ENCODE data around the gene SLAIN2. TPM values are rescaled to one million over a fixed set of nuclear protein-coding genes. Genes with fewer than 3 reads are reported as not detected.
"Not testable (repeated sequence)": the region's sequence is repeated elsewhere in the genome, so short reads cannot be mapped to it uniquely, and the experiment has no call there.

SLAIN2 gene
- total RNA-seq (100 to 1,000 TPM in 2 of 9 donors, 10 to 100 TPM in 7; 23.1 to 181 (median 51.2) TPM), polyA plus RNA-seq (100 to 1,000 TPM in 1 of 3 donors, 10 to 100 TPM in 1, 1 to 10 TPM in 1; 7.5 to 109 (median 13.7) TPM)
- long read RNA-seq, donor 1, full-length matches to known transcripts, result 4 of 4 reads
- long read RNA-seq, donor 1, partial matches to known transcripts, result 0 of 4 reads
- long read RNA-seq, donor 1, other reads (novel, unspliced or antisense), result 0 of 4 reads
- long read RNA-seq, donor 2, full-length matches to known transcripts, result 3 of 10 reads
- long read RNA-seq, donor 2, partial matches to known transcripts, result 7 of 10 reads
- long read RNA-seq, donor 2, other reads (novel, unspliced or antisense), result 0 of 10 reads
- long read RNA-seq, donor 3, partial matches to known transcripts, result 5 of 5 reads
- long read RNA-seq, donor 3, other reads (novel, unspliced or antisense), result 0 of 5 reads
- long read RNA-seq, donor 4, full-length matches to known transcripts, result 4 of 16 reads
- long read RNA-seq, donor 4, partial matches to known transcripts, result 8 of 16 reads
- long read RNA-seq, donor 4, other reads (novel, unspliced or antisense), result 4 of 16 reads
- long read RNA-seq, donor 5, full-length matches to known transcripts, result 20 of 37 reads
- long read RNA-seq, donor 5, partial matches to known transcripts, result 1 of 37 reads
- long read RNA-seq, donor 5, other reads (novel, unspliced or antisense), result 16 of 37 reads
- long read RNA-seq, donor 6, partial matches to known transcripts, result 2 of 4 reads
- long read RNA-seq, donor 6, other reads (novel, unspliced or antisense), result 2 of 4 reads
- long read RNA-seq, donor 7, full-length matches to known transcripts, result 2 of 2 reads
- long read RNA-seq, donor 7, partial matches to known transcripts, result 0 of 2 reads
- long read RNA-seq, donor 7, other reads (novel, unspliced or antisense), result 0 of 2 reads
- long read RNA-seq, donor 8, partial matches to known transcripts, result 13 of 13 reads
- long read RNA-seq, donor 8, other reads (novel, unspliced or antisense), result 0 of 13 reads
- long read RNA-seq, donor 9, result 0 reads
- long read RNA-seq, donor 10, full-length matches to known transcripts, result 3 of 8 reads
- long read RNA-seq, donor 10, partial matches to known transcripts, result 5 of 8 reads
- long read RNA-seq, donor 10, other reads (novel, unspliced or antisense), result 0 of 8 reads

DNA sequence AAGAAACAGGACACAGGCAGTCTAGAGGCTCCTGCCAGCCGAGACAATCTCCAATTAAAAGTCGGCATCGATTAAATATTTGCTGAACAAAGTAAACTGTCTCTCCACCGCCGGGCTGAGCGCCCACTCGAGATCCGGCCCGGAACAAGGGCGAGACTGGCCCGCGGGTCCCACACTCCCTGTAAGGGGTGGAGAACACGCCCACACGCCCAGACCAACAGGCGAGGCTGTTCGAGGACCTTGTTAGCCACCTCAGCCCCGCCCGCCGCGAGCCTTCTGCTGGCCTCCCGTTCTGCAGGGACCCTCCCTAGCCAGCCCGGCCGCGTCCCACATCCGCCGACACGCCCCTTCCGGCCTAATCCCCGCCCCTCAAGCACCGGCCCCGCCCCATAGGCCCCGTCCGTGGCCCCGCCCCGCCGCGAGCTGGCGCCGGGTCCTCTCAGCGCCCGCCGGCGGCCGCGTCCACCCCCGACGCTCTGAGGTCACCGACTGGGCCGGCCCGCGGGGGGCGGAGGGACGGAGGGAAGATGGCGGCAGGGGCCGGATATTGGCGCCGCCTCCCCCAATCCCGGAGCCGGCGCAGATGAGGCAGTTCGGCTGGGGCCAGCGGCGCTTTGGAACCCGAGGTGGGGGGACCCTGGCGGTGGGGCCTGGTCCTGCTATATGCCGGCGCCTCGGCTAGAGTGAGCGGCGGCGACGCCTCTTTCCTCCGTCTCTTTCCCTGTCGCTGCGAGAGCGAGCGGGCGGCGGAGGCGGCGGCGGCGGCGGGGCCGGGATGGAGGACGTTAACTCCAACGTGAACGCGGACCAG lies at the start of gene SLAIN2:
Gene SLAIN2 (plus strand): TSS at position 565 of the 811 bp plus-strand sequence. CDS start 211 bp downstream, at position 776.
- WGBS, 4 donors, result 0 to 1% (median 0%) methylated on average over 5 to 89 of the region's 89 CpGs
- DNase-seq, result peak; percentile 99 to 100 (median 99)
- TF ChIP-seq, protein P1, sequence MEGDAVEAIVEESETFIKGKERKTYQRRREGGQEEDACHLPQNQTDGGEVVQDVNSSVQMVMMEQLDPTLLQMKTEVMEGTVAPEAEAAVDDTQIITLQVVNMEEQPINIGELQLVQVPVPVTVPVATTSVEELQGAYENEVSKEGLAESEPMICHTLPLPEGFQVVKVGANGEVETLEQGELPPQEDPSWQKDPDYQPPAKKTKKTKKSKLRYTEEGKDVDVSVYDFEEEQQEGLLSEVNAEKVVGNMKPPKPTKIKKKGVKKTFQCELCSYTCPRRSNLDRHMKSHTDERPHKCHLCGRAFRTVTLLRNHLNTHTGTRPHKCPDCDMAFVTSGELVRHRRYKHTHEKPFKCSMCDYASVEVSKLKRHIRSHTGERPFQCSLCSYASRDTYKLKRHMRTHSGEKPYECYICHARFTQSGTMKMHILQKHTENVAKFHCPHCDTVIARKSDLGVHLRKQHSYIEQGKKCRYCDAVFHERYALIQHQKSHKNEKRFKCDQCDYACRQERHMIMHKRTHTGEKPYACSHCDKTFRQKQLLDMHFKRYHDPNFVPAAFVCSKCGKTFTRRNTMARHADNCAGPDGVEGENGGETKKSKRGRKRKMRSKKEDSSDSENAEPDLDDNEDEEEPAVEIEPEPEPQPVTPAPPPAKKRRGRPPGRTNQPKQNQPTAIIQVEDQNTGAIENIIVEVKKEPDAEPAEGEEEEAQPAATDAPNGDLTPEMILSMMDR (IDR thresholded peaks at IDR 0.05), result peak in 5 of 6 experiments; percentile 23 to 61 (median 51)
- TF ChIP-seq POLR2A (IDR thresholded peaks at IDR 0.05), result peak; percentile 83 to 94
- no peaks in the 10 kb centered on the region for H3K36me3 ChIP-seq (replicated peaks in 1 of 2)
- no peaks in the 10 kb centered on the region for H3K9me3 ChIP-seq (replicated peaks in 1 of 3)
- H3K4me1 ChIP-seq (replicated peaks in 1 of 2), result peaks cover 9 to 32% of the 10 kb centered on the region in 2 donors
- H3K4me3 ChIP-seq, result peak within 1 kb of the TSS; percentile 66 to 86 (median 80)
- intact Hi-C loops (cut with DNase I), result no loop called here
- H3K27ac ChIP-seq, result peak within 1 kb of the TSS; percentile 81 to 100 (median 96)
- H3K27me3 ChIP-seq, result no peaks in the 10 kb centered on the region

DNA sequence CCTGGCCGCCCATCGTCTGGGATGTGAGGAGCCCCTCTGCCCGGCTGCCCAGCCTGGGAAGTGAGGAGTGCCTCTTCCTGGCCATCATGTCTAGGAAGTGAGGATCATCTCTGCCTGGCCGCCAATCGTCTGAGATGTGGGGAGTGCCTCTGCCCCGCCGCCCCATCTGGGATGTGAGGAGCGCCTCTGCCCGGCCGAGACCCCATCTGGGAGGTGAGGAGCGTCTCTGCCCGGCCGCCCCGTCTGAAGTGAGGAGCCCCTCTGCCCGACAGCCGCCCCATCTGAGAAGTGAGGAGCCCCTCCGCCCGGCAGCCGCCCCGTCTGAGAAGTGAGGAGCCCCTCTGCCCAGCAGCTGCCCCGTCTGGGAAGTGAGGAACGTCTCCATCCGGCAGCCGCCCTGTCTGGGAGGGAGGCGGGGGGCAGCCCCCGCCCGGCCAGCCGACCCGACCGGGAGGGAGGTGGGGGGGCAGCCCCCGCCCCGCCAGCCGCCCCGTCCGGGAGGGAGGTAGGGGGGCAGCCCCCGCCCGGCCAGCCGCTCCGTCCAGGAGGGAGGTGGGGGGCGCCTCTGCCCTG lies 49.0 kb upstream of the SLAIN2 start:
- H3K9me3 ChIP-seq (replicated peaks in 1 of 3); H3K36me3 ChIP-seq (replicated peaks in 1 of 2); H3K27ac ChIP-seq; H3K4me1 ChIP-seq (replicated peaks in 1 of 2); intact Hi-C loops (cut with DNase I); DNase-seq; H3K4me3 ChIP-seq; H3K27me3 ChIP-seq: not testable (repeated sequence)
- 93 to 99% (median 96%) methylated on average over 13 to 40 of the region's 40 CpGs for WGBS, 4 donors

DNA sequence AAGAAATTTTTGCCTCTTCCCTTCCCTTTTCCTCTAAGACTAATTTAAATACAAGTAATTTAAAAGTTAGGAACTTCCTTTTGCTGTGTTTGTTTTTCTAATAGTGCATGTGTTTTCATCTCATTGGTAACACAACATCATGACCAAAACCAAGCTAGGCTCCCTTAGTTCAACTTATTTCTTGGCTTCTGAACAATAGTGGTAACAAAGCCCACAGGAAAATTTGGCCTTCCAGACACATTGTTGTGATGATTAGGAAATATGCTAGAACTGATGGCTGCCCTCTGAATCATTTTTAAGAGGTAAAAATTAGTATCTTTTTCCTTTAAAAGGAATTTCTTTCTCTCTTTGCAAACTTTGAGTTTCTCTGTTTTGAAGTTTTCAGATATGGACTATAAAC lies 46.2 kb upstream of the SLAIN2 start:
- intact Hi-C loops (cut with DNase I), result no loop called here
- Histone ChIP-seq H3K4me1 (replicated peaks in 1 of 2) (no peaks in the 10 kb centered on the region), H3K27ac (no peak overlapping the region), H3K27me3 (no peaks in the 10 kb centered on the region), H3K36me3 (replicated peaks in 1 of 2) (no peaks in the 10 kb centered on the region), H3K4me3 (no peak overlapping the region), H3K9me3 (replicated peaks in 1 of 3) (no peaks in the 10 kb centered on the region)
- TF ChIP-seq, protein P1 (IDR thresholded peaks at IDR 0.05), result no peak
- no peak for TF ChIP-seq POLR2A (IDR thresholded peaks at IDR 0.05)
- DNase-seq, result no peak

DNA sequence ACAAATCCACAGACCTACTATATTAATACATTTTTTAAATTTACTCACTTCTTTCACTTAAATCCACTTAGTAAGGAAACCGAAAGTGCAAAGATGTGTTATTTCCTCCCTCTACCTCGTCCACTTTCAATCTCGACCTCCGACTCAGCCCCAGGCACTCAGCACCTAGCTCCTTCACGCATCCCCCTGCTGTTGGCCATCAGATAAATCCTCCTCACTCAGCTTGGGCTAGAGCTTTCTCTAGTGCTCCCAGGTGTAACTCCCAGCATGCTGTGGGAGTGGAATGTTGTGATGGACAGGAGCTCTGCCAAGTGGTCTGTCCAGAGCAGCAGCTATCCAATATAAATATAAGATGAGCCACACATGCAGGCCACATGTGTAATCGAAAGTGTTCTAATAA lies 45.0 kb upstream of the SLAIN2 start:
- no peak for DNase-seq
- 67 to 81% (median 75%) methylated on average over 6 of the region's 6 CpGs for WGBS, 4 donors
- H3K27ac ChIP-seq, result no peak overlapping the region
- no peak overlapping the region for H3K4me3 ChIP-seq
- H3K27me3 ChIP-seq, result no peaks in the 10 kb centered on the region
- H3K36me3 ChIP-seq (replicated peaks in 1 of 2), result no peaks in the 10 kb centered on the region
- H3K9me3 ChIP-seq (replicated peaks in 1 of 3), result no peaks in the 10 kb centered on the region
- intact Hi-C loops (cut with DNase I), result no loop called here
- TF ChIP-seq, protein P1 (IDR thresholded peaks at IDR 0.05), result no peak
- no peak for TF ChIP-seq POLR2A (IDR thresholded peaks at IDR 0.05)
- H3K4me1 ChIP-seq (replicated peaks in 1 of 2), result no peaks in the 10 kb centered on the region
